GM12873 (cell line): ENCODE results near the gene NOS1AP.

ENCODE experiments used
- CTCF ChIP-seq: IDR thresholded peaks from 2 replicates; pipeline ENCODE4 v1.5.1; 2012; ENCODE audit warnings: low read depth, mild to moderate bottlenecking, moderate library complexity, low read length, control low read depth; ENCODE audit not compliant: insufficient read depth; ENCODE audit errors: missing control alignments

NOS1AP gene

GRCh38 chr1:162090378-162090777 lies 20.9 kb downstream of the NOS1AP start:
- TF ChIP-seq CTCF: no peak

DNA sequence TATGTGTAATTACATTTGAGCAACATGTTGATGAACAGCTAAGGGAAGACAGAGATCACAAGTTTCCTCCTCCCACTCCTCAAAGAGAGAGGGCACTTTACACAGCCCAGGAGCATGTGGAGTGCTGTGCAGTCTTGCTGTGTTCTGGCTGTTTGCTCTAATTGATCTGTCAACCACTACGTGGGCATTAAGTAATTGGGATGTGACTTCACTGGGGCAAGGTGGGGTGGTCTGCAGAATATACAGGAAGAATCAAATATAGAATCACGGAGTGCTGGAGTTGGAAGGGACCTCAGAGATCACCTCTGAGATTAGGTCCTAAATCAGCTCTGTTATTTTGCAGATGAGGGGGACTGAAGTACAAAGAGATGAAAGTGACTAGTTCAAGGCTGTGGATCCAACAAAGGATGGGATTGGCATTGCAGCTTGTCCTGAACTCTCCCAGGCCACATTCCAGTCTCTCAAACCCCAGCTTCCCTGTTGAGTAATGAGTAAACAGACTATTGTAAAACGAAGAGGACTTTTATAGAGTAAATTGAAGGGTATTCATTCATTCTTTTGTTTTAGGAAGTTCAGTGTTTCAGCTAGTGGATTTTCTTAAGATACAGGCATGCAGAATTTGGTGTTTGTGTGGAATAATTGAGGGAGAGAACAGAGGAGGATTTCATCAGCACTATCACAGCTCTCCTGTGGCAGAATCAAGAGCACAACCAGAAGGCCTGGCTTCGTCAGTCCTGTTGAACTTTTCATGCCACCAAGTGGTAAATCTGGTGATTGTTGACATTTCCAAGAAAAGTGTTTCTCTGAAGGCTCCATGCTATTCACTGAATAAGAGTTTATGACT lies 22.4 kb downstream of the NOS1AP start:
- TF ChIP-seq CTCF: no peak

DNA sequence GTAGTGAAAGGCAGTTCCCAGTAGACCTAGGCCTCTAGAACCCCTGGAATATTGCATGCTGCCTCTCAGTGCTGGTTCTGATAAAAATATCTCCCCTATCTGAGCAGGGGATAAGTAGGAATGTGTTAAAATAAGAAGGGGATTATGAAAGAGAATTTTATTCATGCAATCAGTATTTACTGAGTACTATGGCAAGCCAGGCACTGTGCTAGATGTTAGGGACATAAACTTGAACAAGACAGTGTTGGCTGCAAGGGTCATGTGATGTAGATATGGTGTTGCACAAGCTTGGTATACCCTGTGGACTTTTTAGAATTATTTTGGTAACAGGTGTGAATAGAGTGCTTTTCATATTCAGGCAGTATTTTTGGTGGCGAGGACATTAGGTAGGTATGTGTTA lies 23.6 kb downstream of the NOS1AP start:
- TF ChIP-seq CTCF: no peak

DNA sequence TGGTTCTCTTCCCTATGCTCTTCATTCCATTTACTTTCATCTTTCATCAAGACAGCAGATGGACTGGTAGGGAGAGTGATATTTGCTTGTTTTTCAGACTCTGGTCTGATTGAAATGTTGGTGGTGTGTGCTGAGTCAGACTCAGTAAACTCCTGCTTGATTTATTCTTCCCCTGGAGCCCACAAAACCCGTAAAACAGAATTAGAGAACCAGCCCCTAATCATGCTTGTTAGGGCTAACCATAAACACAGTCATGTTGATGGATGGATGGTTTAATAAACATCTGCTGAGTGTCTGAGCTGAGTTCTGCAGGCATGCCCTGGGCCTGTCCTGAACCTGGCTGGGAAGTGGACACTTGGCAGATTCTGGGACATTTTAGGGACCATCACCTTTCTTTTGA lies 24.8 kb downstream of the NOS1AP start:
- no peak for TF ChIP-seq CTCF

DNA sequence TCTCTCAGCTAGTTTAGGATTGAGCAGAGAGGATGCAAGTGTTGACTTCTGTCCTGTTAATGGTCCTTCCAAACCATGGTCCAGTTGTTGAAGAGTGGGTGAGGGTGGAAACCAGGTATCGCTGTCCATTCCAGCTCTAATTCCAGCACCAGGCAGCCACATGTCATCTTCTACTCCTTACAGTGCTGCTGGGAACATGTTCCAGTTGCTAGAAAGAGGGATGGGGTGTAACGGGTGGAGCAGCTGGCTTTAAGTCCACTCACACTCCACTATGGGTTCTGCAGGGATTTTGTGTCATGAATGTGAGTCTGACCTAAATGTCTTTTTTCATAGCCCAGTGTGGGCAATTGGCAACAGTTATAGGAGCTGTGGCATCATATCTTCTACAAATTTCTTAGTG lies 25.2 kb downstream of the NOS1AP start:
- no peak for TF ChIP-seq CTCF

GRCh38 chr1:162107911-162108310 lies 38.4 kb downstream of the NOS1AP start:
- no peak for TF ChIP-seq CTCF

DNA sequence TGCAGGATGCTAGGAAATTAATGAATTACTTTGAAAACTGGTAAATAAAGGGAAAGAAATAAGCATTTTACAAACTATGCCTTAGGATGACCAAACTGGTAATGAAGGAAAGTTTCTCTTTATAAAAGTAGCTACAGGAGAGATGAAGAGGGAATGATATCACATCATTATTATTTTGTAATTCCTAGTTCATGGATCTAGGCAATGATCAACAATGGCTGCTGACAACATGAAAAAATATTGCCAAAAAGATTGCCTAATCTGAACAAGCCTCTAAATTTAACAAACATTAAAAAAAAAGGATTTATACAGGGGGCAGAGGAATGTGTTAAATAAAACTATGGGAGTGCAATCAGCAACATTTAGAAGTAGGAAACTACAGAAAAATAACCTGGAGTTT lies 38.9 kb downstream of the NOS1AP start:
- no peak for TF ChIP-seq CTCF
